GM19035 (cell line): ENCODE measurements around the gene SLIT1.
"Not testable (repeated sequence)": the region's sequence is repeated elsewhere in the genome, so short reads cannot be mapped to it uniquely, and the experiment has no call there.

Experiments
- ATAC-seq: cut with Tn5 transposase; IDR thresholded peaks from one replicate; pipeline ENCODE4 v1.9.1; 2021; ENCODE audit not compliant: unreplicated experiment

The SLIT1 gene

GRCh38 chr10:97048649-97049427 is 136.9 kb downstream of the SLIT1 start:
- ATAC-seq: no peak

GRCh38 chr10:97047788-97048187 is 138.0 kb downstream of the SLIT1 start:
- ATAC-seq: no peak

GRCh38 chr10:97047083-97047736 is 138.5 kb downstream of the SLIT1 start:
- no peak for ATAC-seq

GRCh38 chr10:97046456-97047082 is 139.2 kb downstream of the SLIT1 start:
- ATAC-seq: no peak

GRCh38 chr10:97043563-97043855 is 142.2 kb downstream of the SLIT1 start:
- ATAC-seq: no peak

- no peak for ATAC-seq
These were observed 142.8 kb downstream of the SLIT1 start for GRCh38 chr10:97042716-97043562.

- no peak for ATAC-seq
These were observed 143.7 kb downstream of the SLIT1 start for GRCh38 chr10:97042081-97042480.

- ATAC-seq: no peak
These were observed 145.1 kb downstream of the SLIT1 start for GRCh38 chr10:97040706-97041105.

- no peak for ATAC-seq
These were observed 145.5 kb downstream of the SLIT1 start for GRCh38 chr10:97040248-97040584.

- no peak for ATAC-seq
These were observed 146.1 kb downstream of the SLIT1 start for GRCh38 chr10:97039538-97040247.

- no peak for ATAC-seq
These were observed 147.1 kb downstream of the SLIT1 start for GRCh38 chr10:97038688-97039087.

GRCh38 chr10:97037365-97038361 is 148.1 kb downstream of the SLIT1 start:
- ATAC-seq: peak; percentile 75

GRCh38 chr10:97034958-97035769 is 150.6 kb downstream of the SLIT1 start:
- ATAC-seq: no peak

- no peak for ATAC-seq
These were observed 151.5 kb downstream of the SLIT1 start for GRCh38 chr10:97034301-97034700.

- not testable (repeated sequence) for ATAC-seq
These were observed 151.9 kb downstream of the SLIT1 start for GRCh38 chr10:97033841-97034240.

GRCh38 chr10:97032624-97033023 is 153.1 kb downstream of the SLIT1 start:
- ATAC-seq: no peak

GRCh38 chr10:97031459-97031858 is 154.3 kb downstream of the SLIT1 start:
- ATAC-seq: no peak

GRCh38 chr10:97030894-97031293 is 154.9 kb downstream of the SLIT1 start:
- no peak for ATAC-seq

GRCh38 chr10:97029271-97029670 is 156.5 kb downstream of the SLIT1 start:
- ATAC-seq: no peak
